GM19455 (cell line): ENCODE data around the gene WASHC4.
"Not testable (repeated sequence)": the region's sequence is repeated elsewhere in the genome, so short reads cannot be mapped to it uniquely, and the experiment has no call there.

Experiments used
- ATAC-seq: cut with Tn5 transposase; IDR thresholded peaks from one replicate; pipeline ENCODE4 v1.9.1; 2021; ENCODE audit not compliant: unreplicated experiment

WASHC4 gene

GRCh38 chr12:105158876-105159275 lies 51.3 kb downstream of the WASHC4 start:
- no peak for ATAC-seq

DNA sequence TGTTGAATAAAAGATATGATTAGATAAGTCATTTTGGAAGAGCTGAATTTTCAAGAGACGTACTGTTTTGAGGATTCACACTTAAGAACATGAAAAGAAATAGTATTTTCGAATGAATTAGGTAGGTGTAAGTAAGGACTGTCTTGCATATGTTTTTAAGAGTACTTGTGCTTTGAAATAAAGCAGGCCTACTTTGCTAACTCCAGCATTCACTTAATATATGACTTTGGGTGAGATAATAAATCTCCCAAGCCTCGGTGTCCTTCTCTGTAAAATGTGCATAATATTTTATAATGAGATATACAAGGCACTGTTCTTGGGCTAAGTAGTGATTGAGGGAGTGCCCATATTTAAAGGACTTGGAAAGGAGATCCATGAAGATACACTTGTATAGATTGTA lies 54.6 kb downstream of the WASHC4 start:
- ATAC-seq, result no peak

GRCh38 chr12:105164068-105164467 lies 56.5 kb downstream of the WASHC4 start:
- no peak for ATAC-seq

DNA sequence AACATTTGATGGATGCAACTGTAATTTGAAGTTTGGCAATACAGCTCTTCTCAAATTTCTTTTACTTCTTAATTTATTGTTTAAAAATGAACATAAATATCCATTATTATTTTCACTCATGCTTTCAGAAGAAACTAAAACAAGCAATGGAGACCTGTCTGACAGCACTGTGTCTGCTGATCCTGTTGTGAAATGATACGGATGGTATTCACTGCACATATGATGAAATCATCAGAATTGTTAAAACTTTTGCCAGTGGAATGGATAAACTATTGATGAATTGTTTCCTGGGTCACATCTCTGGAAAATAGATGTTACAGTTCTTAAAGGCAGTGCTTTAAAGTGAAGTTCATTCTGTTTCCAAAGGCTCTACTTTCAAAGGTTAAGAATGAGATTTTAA lies 59.2 kb downstream of the WASHC4 start:
- ATAC-seq, result no peak

- no peak for ATAC-seq
Measured at GRCh38 chr12:105167346-105167745, 59.8 kb downstream of the WASHC4 start.

- ATAC-seq, result no peak
Measured at GRCh38 chr12:105168006-105168405, 60.5 kb downstream of the WASHC4 start.

GRCh38 chr12:105170139-105170538 lies 62.6 kb downstream of the WASHC4 start:
- ATAC-seq, result no peak

GRCh38 chr12:105171691-105172436 lies 64.3 kb downstream of the WASHC4 start:
- ATAC-seq, result no peak

DNA sequence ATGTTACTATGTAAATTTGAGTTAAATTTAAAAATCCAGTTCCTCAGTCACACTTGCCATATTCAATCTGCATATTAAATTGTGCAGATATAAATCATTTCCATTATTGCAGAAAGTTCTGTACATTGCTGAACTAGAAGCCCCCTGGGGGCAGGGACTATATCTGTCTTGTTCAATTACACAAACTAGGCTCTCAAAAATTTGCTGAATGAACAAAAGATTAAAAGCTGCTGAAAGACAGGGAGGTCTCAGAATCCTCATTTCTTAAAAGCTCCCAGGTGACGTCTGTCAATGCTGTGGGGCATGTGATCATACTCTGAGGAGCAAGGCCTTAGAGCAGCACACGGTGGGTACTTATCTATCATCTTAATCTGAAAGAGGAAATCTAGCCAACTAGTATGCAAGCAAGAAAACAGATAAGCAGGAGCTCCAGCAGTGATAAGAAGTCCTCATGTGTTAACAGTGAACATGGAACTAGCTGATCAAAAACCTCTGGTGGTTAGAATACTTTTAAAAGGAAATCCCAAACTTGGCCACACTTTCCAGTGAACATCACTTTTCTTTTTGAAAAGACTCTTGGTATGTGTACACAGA lies 68.0 kb downstream of the WASHC4 start:
- ATAC-seq, result no peak

GRCh38 chr12:105177208-105177607 lies 69.7 kb downstream of the WASHC4 start:
- no peak for ATAC-seq

DNA sequence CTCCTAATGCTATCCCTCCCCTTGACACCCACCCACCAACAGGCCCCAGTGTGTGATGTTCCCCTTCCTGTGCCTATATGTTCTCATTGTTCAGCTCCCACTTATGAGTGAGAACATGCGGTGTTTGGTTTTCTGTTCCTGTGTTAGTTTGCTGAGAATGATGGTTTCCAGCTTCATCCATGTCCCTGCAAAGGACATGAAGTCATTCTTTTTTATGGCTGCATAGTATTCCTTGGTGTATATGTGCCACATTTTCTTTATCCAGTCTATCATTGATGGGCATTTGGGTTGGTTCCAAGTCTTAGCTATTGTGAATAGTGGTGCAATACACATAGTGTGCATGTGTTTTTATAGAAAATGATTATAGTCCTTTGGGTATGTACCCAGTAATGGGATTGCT lies 71.6 kb downstream of the WASHC4 start:
- ATAC-seq, result not testable (repeated sequence)

GRCh38 chr12:105183406-105183805 lies 75.9 kb downstream of the WASHC4 start:
- ATAC-seq, result not testable (repeated sequence)

DNA sequence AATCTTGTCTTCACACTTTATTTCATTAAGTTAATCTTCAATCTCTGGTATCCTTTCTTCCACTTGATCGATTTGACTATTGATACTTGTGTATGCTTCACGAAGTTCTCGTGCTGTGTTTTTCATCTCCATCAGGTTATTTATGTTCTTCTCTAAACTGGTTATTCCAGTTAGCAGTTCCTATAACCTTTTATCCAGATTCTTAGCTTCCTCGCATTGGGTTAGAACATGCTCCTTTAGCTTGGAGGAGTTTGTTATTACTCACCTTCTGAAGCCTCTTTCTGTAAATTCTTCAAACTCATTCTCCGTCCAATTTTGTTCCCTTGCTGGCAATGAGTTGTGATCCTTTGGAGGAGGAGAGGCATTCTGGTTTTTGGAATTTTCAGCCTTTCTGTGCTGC lies 76.4 kb downstream of the WASHC4 start:
- ATAC-seq, result not testable (repeated sequence)

DNA sequence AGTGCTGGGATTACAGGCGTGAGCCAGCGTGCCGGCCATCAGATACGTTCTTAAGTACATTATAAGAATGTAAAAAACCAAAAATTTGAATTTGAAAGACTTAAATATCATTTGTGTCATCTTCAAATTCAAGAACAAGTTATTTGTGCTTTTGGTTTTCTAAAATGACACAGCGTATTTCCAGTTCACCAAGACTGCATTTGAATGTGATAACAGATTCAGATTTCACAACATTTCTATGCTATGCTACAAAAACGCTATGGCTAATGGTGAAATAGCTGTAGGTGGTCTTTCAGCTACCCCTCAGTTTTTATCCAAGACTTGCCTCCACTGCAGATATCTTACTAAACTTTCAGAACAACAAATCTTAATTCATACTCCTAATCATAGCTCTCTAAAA lies 81.8 kb downstream of the WASHC4 start:
- ATAC-seq, result no peak

GRCh38 chr12:105190530-105190929 lies 83.0 kb downstream of the WASHC4 start:
- no peak for ATAC-seq

GRCh38 chr12:105192624-105193225 lies 85.2 kb downstream of the WASHC4 start:
- no peak for ATAC-seq

GRCh38 chr12:105194947-105195346 lies 87.4 kb downstream of the WASHC4 start:
- no peak for ATAC-seq

DNA sequence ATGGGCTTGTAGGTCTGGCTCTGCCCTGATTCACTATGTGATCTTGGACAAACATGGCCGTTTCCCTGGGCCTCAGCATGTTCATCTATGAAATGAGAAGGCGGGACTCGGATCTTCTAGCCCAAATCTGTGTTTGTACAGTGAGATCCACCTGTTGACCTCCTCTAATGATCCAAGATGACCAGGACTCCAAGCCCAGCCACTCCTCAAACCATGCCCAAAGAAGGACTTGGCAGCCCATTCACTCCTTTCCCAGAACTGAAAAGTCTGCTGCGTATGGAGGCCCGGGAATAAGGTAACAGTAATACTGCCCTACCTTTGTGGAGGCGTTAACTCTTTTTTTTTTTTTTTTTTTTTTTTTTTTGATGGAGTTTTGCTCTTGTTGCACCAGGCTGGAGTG lies 88.6 kb downstream of the WASHC4 start:
- ATAC-seq, result no peak

- no peak for ATAC-seq
Measured at GRCh38 chr12:105198961-105199360, 91.4 kb downstream of the WASHC4 start.

DNA sequence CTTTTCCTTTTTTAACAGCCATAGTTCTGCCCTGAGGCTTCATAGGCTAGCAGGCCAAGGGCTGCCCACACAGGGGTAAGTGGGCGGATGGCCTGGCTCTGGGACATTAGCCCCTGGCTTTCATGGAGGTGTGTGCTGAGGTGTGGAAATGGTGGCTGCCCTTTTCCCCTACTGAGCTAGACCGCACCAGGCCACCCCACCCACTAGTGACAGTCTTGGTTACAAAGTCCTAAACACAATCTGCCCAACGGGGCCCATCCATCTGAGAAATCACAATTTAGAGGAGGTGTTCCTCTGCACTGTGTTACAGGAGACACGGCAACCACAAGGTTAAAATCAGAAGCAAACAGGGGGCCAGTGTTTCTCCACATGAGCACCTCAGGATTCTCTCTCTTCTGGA lies 92.9 kb downstream of the WASHC4 start:
- ATAC-seq, result no peak

- no peak for ATAC-seq
Measured at GRCh38 chr12:105201299-105201698, 93.8 kb downstream of the WASHC4 start.

GRCh38 chr12:105202202-105202601 lies 94.7 kb downstream of the WASHC4 start:
- no peak for ATAC-seq
